HG03064 (cell line): ENCODE data around the gene CFI.

Source experiments
- ATAC-seq: cut with Tn5 transposase; IDR thresholded peaks from one replicate; pipeline ENCODE4 v1.9.1; 2021; ENCODE audit warnings: low read depth; ENCODE audit not compliant: unreplicated experiment

CFI gene

DNA sequence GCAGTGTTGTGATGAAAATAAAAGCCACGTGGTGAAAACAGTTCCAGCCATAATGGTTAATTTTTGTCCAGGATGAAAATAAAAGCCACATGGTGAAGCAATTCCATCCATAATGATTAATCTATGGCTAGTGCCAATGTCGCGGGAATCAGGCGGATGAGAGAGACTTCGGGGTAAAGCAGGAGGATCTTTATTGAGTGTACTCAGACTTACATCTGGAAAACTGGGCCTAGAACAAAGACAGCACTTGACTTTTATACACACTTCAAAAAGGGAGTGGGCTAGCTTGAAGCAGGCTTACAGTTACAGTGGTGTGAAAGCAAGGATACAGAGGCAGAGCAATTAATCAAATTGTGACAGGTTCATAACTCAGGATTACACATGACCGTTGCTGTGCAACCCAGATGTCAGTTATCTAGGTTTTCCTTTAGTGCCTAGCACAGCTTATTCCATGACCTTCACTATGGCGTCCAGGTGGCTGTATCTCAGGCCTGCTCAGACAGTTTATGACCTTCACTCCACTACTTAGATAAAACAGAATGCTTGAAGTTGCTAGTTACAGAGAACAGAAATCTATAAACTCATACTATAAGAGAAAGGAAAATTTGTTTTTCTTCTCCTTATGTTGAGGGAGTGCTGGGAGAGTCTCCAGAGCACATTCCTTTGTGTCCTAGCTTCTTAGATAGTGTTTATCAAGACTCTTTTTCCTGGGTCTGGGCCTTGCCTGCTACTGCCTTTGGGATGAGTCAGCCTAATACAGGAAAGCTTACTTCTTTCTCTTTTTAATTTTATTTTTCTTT lies 66.0 kb downstream of the CFI start:
- ATAC-seq = no peak

DNA sequence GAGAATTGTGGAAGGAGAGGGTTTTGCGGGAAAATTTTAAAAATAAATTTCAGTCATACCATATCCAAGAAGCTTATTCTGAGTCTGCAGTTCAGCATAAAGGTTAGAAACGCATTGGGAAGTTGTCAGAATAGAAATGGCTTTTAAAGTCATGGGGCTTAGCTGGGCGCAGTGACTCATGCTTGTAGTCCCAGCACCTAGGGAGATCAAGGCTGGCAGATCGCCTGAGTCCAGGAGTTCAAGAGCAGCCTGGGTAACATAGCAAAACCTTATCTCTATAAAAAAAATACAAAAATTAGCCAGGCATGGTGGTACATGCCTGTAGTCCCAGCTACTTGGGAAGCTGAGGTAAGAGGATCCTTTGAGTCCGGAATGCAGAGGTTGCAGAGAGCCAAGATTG lies 68.1 kb downstream of the CFI start:
- ATAC-seq = no peak

DNA sequence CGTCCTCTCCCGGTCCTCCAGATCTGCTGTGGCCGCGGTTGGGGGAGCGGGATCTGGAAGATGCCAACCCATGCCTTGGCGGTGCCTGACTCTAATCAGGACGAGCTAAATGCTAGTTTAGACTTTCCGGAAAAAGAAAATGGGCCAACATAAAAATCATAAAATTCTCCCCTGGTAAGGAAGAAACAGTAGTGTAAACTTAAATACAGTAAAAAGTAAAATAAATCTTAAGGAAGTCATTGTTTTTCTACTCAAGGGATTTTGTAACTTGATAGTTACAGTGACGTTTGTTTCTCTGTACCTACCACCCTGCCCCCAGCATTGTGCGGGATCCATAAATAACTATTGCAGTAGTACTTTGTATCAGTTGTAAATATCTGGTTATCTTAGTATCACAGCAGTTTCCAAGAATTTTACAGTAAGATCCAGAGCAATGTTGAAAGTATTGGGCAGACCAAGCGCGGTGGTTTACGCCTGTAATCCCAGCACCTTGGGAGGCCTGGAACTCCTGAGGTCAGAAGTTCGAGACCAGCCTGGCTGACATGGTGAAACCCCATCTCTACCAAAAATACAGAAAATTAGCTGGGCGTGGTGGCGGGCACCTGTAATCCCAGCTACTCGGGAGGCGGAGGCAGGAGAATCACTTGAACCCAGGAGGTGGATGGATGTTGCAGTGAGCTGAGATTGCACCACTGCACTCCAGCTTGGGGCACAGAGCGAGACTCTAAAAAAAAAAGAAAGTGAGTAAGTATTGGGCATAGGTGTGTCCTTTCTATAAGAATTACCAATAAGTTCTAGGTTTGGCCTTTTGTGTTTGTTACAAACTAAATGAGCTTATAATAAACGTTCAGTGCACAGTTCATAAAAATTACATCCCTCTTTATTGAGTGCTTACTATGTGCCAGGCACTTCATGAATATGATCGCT lies 70.9 kb downstream of the CFI start:
- ATAC-seq = no peak

DNA sequence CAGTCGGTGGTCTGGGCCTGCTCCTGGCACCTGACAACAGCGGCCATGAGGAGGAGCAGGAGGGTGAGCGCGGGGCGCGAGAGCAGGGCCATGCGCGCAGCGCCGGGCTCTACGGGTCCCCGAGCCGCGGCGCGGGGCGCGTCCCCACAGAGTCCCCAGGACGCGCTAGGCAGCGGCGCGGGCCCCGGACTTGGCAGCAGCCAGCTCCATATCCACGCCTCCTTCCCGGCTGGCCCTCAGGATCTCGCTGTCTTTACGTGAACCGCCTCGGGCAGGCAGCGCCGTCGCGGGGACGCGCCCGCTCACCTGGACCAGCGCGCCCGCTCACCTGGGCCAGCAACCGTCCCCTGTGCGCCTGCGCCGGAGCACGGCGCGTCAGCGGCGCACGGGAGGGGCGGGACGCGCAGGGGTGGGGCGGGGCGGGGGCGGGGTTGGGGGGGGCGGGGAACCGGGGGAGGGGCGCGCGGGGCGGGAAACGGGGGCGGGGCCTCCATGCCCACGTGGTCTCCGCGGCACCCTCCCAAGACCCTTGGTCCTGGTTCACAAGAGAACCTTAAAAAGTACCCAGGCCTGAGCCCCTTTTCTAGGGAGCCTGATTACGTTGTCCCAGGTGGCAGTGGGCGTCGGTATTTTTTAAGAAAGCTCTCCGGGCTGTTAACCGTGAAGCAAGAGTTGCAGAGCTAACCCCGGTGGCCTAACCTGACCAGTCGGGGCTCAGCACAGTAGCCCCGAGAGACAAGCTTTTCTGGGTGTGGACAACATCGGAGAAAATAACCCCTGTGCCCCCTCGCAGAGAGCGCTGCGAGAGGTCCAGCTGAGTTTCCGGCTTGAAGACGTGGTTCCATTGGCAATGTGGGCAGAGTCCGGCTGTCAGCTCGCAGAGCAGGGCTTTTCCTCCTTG lies 71.8 kb downstream of the CFI start, which contains the start of gene PLA2G12A:
TSS of gene PLA2G12A (minus strand) at position 353 of the 901 bp plus-strand sequence. CDS start at position 92, 261 bp downstream.
- ATAC-seq = peak; percentile 83

DNA sequence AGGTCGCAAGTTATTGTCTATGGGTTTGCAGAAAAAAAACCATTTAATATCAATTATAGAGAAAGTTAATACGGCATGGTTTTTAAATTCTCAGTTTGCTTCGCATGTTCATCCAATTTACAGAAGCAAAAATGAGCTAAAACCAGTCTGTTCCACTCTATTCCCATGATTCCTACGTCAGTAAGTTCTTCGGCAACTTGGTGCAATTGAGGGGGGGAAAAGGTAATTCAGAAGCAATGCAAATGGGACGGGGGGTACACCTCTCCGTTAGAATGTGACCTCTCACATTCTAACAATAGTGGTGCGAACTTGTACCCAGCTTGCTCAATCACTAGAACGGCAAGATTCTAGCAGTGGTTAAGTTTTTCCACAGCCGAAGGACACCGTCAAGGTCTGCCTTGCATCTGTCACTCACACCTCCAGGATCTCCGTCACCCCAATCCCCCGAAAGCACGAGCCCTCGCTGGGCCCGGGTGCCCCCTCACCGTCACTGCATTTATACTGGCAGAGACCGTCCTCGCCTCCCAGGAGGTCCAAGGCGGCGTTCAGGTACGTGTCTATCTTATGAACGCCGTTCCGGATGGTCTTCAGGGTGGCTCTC lies 72.6 kb downstream of the CFI start:
- ATAC-seq = no peak

DNA sequence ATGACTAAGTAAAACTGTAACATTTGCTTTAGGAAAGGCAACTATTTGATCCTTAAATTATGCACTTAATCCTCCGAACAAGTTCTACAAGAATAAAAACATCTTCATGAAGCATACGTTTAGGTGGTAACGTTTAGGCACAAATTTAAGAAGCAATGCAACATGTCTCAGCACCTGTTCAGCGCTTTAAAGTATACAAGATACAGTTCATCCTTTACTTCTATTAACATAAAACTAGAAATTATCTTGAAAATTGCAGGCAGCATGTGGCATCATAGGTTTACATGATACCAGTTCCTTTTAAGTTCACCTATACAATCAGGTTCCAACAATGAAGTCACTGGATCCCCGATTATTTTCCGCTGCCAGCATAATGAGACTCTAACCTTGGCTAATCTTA lies 73.4 kb downstream of the CFI start:
- no peak for ATAC-seq

DNA sequence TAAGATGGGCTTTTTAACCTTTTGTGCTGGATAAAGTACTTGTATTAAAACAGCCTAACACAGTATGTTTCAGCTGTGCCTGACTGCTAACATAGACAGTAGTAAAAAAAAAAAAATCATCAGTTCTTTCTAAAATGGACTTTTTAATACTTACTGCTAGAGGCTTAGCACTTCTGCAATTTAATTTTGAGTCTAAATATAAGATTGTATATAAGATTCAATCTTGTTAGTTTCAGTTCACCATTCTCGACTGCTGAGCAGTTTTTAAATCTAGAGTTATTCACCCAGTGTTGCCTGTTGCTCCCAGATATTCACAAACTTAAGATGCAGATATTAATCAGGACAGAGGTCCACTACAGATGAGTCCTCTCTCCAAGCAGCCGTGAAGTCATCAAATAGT lies 78.7 kb downstream of the CFI start:
- ATAC-seq = no peak

DNA sequence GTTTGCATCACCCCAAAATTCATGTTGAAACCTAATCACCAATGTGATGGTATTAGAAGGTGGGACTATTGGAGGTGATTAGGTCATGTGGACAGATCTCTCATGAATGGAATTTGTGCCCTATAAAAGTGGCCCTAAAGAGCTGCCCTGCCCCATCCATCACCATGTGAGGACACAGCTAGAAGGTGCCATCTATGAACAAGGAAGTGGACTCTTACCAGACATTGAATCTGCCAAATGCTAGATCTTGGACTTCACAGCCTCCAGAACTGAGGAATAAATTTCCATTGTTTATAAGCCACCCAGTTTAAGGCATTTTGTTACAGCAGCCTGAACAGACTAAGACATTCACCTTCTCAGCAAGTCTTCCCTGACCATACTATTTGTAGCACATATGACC lies 79.4 kb downstream of the CFI start:
- ATAC-seq = no peak

DNA sequence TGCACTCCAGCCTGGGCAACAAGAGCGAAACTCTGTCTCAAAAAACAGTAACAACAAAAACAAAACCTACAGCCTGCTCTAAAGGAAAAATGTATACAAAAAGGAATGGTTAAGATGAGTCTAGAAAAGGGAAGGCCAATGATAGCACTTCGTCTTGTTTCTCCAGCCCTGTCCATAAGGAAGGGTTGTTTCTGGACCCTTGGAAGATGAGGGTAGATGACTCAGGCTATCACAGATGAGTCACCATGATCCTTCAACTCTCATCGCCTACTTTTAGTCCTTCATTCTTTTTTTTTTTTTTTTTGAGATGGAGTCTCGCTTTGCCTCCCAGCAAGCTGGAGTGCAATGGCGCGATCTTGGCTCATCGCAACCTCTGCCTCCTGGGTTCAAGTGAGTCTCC lies 80.8 kb downstream of the CFI start:
- ATAC-seq = no peak

DNA sequence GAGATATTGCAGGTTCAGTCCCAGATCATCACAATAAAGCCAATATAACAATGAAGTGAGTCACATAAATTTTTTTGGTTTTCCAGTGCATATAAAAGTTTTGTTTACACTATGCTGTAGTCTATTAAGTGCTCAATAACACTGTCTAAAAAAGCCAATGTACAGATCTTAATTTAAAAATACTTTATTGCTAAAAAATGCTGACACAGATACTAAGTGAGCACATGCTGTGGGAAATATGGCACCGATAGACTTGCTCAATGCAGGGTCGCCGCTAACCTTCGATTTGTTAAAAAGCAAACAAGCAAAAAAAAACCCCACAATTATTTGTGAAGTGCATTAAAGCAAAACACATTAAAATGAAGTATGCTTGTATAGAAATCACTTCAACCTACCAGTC lies 82.2 kb downstream of the CFI start:
- ATAC-seq = no peak

DNA sequence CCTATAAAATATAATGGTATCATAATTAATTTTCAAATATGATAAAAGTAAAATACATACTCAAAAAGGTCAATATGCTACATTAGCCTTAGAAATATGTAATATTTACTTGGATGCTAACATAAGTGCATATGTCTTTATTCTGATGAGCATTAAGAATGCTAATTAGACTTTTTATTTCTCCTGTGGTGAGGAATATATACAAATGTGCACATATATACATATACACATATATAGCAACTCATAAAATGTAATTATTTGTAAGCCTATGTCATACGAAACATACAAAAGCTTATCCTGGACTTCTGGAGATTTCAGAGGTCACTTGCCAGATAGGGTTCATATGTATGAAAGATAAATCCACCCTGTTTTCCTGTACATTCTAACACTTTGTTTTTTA lies 83.0 kb downstream of the CFI start:
- ATAC-seq = no peak

DNA sequence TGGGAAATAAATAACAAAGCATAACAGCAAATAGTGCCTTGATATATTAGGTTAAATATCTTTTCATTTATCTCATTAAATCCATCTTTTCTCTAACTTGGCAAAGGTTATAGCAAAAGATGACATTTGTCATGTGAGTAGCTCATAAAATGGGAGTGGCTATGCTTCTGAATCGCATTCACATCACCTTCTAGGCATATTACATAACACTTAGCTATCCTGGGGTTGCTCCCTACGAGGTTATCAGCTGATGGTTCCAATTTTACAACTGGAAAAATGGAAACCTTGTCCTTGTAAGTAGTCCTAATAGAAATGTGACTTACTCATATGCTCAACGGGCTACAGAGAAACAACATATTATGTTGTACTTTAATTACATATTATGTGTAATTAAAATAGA lies 88.3 kb downstream of the CFI start:
- no peak for ATAC-seq

DNA sequence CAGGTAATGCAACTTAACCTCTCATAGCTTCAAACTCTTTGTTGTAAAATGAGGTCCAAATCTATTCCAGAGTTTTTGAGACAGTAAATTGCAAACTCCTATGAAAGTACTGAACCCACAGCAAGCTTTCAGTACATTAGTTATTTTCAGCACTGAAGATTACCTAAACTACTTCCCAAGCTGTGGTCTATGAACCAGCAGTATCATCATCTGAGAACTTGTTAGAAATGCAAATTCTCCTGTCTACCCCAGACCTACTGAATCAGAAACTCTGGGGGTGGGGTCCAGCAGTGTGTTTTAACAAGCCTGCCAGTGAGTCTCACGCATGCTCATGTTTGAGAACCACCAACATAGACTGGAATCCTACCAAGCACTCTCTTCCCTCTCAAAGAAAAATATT lies 92.8 kb downstream of the CFI start:
- peak; percentile 62 for ATAC-seq

DNA sequence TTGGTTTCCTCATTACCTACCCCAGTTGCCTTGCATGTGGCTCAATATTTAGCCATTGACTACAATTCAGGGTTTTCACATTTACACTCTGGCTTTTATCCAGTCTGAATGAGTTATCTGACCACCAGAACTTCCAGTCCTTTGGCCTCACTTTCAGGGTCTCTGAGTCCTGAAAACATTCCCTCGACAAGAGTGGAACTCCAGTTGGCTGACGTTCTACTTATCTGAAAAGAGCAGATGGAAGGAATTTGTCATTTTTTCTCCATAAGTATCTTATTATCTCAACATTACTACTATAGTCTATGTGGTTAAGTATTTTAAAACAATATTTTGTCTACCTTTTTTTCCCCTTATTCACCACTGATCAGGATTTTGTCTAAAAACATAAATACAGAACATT lies 93.4 kb downstream of the CFI start:
- no peak for ATAC-seq

DNA sequence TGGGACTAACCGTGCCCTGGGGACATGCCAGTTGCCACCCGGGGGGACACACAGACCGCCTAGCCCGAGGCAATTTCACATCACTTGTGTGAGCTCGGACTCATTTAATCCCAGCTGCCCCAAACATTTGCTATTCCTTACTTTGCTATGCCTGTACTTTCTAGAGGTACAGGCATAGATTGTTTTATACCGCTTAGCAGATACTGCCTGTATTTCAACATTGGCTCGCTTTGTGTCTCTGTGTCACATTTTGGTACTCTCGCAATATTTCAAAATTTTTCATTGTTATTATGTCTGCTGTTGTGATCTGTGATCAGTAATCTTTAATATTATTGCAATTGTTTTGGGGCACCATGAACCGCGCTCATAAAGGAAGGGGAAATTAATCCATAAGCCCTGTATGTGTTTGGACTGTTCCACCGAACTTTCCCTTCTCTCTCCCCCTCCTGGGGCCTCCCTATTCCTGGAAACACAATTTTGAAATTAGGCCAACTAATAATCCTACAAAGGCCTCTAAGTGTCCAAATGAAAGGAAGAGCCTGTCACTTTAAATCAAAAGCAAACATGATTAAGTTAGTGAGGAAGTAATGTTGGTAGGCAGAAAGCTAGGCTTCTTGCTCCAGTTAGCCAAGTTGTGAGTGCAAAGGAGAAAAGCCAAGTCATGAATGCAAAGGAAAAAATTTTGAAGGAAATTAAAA lies 98.0 kb downstream of the CFI start:
- no peak for ATAC-seq

DNA sequence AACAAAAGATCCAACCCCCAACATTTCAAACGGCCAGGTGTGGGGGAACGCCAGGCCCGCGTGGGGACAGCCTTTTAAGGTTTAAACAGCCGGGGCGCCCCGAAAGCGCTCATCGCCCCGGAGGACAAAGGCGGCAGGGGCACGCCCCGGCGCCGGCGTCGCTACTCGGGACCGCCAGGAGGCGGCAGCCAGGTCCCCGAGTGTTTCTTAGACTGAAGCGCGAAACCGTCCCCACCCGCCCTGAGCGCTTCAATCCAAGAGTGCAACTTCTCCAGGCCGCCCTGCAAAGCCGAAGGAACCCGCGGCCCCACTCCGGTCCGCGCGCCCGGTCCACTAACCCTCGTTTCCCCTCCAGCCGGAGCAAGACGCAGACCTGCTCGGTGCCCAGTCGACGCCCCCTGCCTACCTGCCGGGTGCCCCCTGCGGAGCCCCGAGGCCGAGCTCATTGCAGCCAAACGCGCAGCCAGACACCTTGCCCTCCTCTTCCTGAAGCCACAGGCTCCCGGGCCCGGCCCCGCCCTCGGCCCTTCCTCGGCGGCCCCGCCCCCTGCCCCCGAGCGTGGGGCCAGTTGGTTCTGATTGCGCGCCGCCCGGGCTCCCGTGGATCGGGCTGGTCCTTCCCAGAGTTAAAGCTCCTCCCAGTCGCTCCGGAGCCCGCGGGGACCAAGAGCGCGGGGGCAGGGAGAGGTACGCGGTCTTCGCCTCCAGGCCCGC lies 98.7 kb downstream of the CFI start, which contains the start of gene CASP6:
TSS of gene CASP6 (minus strand) at position 496 of the 714 bp plus-strand sequence. CDS start at position 446, 50 bp downstream.
- ATAC-seq = peak; percentile 70

DNA sequence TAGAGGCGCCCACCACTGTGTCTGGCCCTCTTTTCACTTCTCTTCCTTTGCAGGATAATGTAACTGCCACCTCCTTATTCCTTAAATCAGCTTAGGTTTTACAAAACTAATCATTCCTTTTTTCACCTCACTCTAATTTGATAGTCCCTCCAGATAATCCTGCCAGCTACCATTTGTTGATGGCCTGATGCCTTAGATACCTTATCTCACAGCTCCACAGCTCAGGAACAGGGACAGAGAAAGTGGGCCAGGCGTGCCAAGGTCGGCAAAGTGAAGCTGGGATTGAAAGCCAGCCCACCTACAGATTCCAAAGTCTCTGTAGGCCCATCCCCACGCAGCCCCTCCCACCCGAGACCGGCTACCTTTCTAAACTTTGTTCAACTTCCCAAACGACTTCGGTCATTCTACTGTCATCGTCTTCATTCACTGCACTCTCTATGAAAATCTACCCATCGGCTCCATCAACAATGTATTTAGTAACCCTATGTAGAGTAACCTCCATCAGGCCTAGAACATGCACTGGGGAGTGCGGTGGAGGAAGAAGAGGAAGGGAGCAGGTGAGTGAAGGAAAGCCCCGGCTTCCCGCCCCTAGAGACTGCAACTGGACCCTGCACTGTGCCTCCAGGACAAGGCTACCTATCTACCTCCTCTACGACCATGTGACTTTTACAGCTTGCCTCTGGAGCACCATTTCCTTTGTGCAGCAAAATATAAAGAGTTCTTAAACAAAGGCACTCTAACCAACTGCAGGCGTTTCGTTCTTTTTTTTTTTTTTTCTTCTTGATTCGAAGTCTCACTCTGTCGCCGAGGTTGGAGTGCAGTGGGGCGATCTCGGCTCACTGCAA lies 100.0 kb downstream of the CFI start:
- ATAC-seq = no peak
